GM21717 (cell line): ENCODE measurements around the gene KRTAP5-1.
"Not testable (repeated sequence)": the region's sequence is repeated elsewhere in the genome, so short reads cannot be mapped to it uniquely, and the experiment has no call there.

ENCODE experiments used
- ATAC-seq: cut with Tn5 transposase; IDR thresholded peaks from one replicate; pipeline ENCODE4 v1.9.1; 2021; ENCODE audit warnings: mild to moderate bottlenecking, moderate library complexity; ENCODE audit not compliant: unreplicated experiment

KRTAP5-1 gene

GRCh38 chr11:1603629-1604028 is 18.5 kb upstream of the KRTAP5-1 start:
- no peak for ATAC-seq

GRCh38 chr11:1601663-1602062 is 16.6 kb upstream of the KRTAP5-1 start:
- not testable (repeated sequence) for ATAC-seq

- ATAC-seq = no peak
Observed at GRCh38 chr11:1600626-1601025, 15.5 kb upstream of the KRTAP5-1 start.

GRCh38 chr11:1598816-1599215 is 13.7 kb upstream of the KRTAP5-1 start:
- ATAC-seq = no peak

- ATAC-seq = not testable (repeated sequence)
Observed at GRCh38 chr11:1598406-1598805, 13.3 kb upstream of the KRTAP5-1 start.

GRCh38 chr11:1597994-1598380 is 12.9 kb upstream of the KRTAP5-1 start, which contains the start of gene KRTAP5-2:
Gene KRTAP5-2, minus strand, starts transcription at chr11:1598294. Its CDS starts 44 bp downstream, at chr11:1598250.
- no peak for ATAC-seq

GRCh38 chr11:1597331-1597993 is 12.4 kb upstream of the KRTAP5-1 start:
- ATAC-seq = no peak

GRCh38 chr11:1596576-1597121 is 11.6 kb upstream of the KRTAP5-1 start:
- ATAC-seq = not testable (repeated sequence)

- ATAC-seq = not testable (repeated sequence)
Observed at GRCh38 chr11:1595994-1596575, 11.0 kb upstream of the KRTAP5-1 start.

GRCh38 chr11:1592628-1593027 is 7.5 kb upstream of the KRTAP5-1 start:
- no peak for ATAC-seq

GRCh38 chr11:1589996-1590395 is 4.9 kb upstream of the KRTAP5-1 start:
- no peak for ATAC-seq

- ATAC-seq = not testable (repeated sequence)
Observed at GRCh38 chr11:1589191-1589963, 4.3 kb upstream of the KRTAP5-1 start.

GRCh38 chr11:1586699-1587098 is 1.6 kb upstream of the KRTAP5-1 start:
- no peak for ATAC-seq

GRCh38 chr11:1582909-1583308 is 2.2 kb downstream of the KRTAP5-1 start:
- not testable (repeated sequence) for ATAC-seq

- ATAC-seq = no peak
Observed at GRCh38 chr11:1581976-1582375, 3.1 kb downstream of the KRTAP5-1 start.

- ATAC-seq = no peak
Observed at GRCh38 chr11:1576825-1577224, 8.3 kb downstream of the KRTAP5-1 start.

GRCh38 chr11:1575756-1576155 is 9.3 kb downstream of the KRTAP5-1 start:
- not testable (repeated sequence) for ATAC-seq

- ATAC-seq = no peak
Observed at GRCh38 chr11:1574933-1575242, 10.2 kb downstream of the KRTAP5-1 start.

GRCh38 chr11:1574238-1574932 is 10.7 kb downstream of the KRTAP5-1 start:
- ATAC-seq = peak; percentile 46

- ATAC-seq = no peak
Observed at GRCh38 chr11:1573903-1574237, 11.2 kb downstream of the KRTAP5-1 start.
